HepG2 (cell line): ENCODE data around the gene GNB3. TPM values are rescaled to one million over a fixed set of nuclear protein-coding genes. Genes with fewer than 3 reads are reported as not detected.

Experiments used
- ATF4 ChIP-seq, 2 experiments: fragments of 450-650 bp in 1 of 2; sonication (generic) in 1 of 2; formaldehyde crosslinking; IDR thresholded peaks; 2 replicates each; pipeline versions ENCODE4 v1.5.0 to v1.8.0; 2020 to 2022; ENCODE audit warnings: mild to moderate bottlenecking in 1 of 2, missing genetic modification reagents in 1 of 2
- DDIT3 ChIP-seq: sonication (generic); formaldehyde crosslinking; IDR thresholded peaks from 2 replicates; pipeline ENCODE4 v1.4.0; 2020; ENCODE audit warnings: mild to moderate bottlenecking, missing genetic modification reagents
- HMG20B ChIP-seq: conservative IDR thresholded peaks from 2 replicates; pipeline ENCODE4 v1.6.1; 2016; ENCODE audit warnings: missing genetic modification reagents, missing compliant biosample characterization
- MAZ ChIP-seq, 2 experiments: sonication (generic) in 1 of 2; formaldehyde crosslinking in 1 of 2; IDR thresholded peaks; 2 replicates each; pipeline versions ENCODE4 v1.5.0 to v1.6.1; 2012 to 2020; ENCODE audit warnings: low read depth in 2 of 2, mild to moderate bottlenecking in 2 of 2, borderline replicate concordance in 1 of 2, improper control_type of control experiment in 1 of 2, low read length in 1 of 2, missing genetic modification reagents in 1 of 2, moderate library complexity in 1 of 2
- NCOR1 ChIP-seq: fragments of 200-600 bp; sonication (generic); IDR thresholded peaks from 2 replicates; pipeline ENCODE4 v1.7.0; 2017; ENCODE audit warnings: antibody characterized with exemption, low read length, borderline replicate concordance
- PHF5A ChIP-seq: IDR thresholded peaks from one replicate; pipeline ENCODE4 v1.6.1; 2018; ENCODE audit warnings: low read depth, missing genetic modification reagents; ENCODE audit not compliant: unreplicated experiment
- POLR2AphosphoS2 ChIP-seq: IDR thresholded peaks from 2 replicates; pipeline ENCODE4 v1.6.1; 2011; ENCODE audit warnings: low read depth, low read length, improper control_type of control experiment
- REPIN1 ChIP-seq: sonication (generic); formaldehyde crosslinking; IDR thresholded peaks from 2 replicates; pipeline ENCODE4 v1.8.0; 2022; ENCODE audit warnings: missing genetic modification reagents, low read depth, mild to moderate bottlenecking, borderline replicate concordance
- REXO4 ChIP-seq: sonication (generic); formaldehyde crosslinking; IDR thresholded peaks from 2 replicates; pipeline ENCODE4 v1.8.0; 2022; ENCODE audit warnings: missing genetic modification reagents, mild to moderate bottlenecking, borderline replicate concordance
- SIX1 ChIP-seq: sonication (generic); formaldehyde crosslinking; IDR thresholded peaks from 2 replicates; pipeline ENCODE4 v1.4.0; 2020; ENCODE audit warnings: missing genetic modification reagents, borderline replicate concordance
- TAF15 ChIP-seq: fragments of 200-400 bp; formaldehyde crosslinking; IDR thresholded peaks from one replicate; pipeline ENCODE4 v1.6.1; 2018; ENCODE audit warnings: mild to moderate bottlenecking, low read depth, low read length; ENCODE audit not compliant: poor library complexity, severe bottlenecking
- ZNF225 ChIP-seq: sonication (generic); formaldehyde crosslinking; IDR thresholded peaks from 2 replicates; pipeline ENCODE4 v1.4.0; 2020; ENCODE audit warnings: mild to moderate bottlenecking, missing genetic modification reagents
- ZNF501 ChIP-seq: sonication (generic); formaldehyde crosslinking; IDR thresholded peaks from 2 replicates; pipeline ENCODE4 v1.5.1; 2020; ENCODE audit warnings: mild to moderate bottlenecking, moderate library complexity, missing genetic modification reagents
- ZNF629 ChIP-seq: sonication (generic); formaldehyde crosslinking; conservative IDR thresholded peaks from 2 replicates; pipeline ENCODE4 v1.5.0; 2020; ENCODE audit warnings: missing genetic modification reagents
- ZNF652 ChIP-seq: IDR thresholded peaks from 2 replicates; pipeline ENCODE4 v1.6.1; 2016; ENCODE audit warnings: low read depth, borderline replicate concordance
- ZNF710 ChIP-seq: sonication (generic); formaldehyde crosslinking; IDR thresholded peaks from 2 replicates; pipeline ENCODE4 v1.5.0; 2020; ENCODE audit warnings: mild to moderate bottlenecking, missing genetic modification reagents, borderline replicate concordance
- ZNF749 ChIP-seq: sonication (generic); formaldehyde crosslinking; IDR thresholded peaks from 2 replicates; pipeline ENCODE4 v1.8.0; 2022; ENCODE audit warnings: mild to moderate bottlenecking, missing genetic modification reagents, moderate library complexity, borderline replicate concordance
- ZNF883 ChIP-seq: sonication (generic); formaldehyde crosslinking; IDR thresholded peaks from 2 replicates; pipeline ENCODE4 v1.5.1; 2020; ENCODE audit warnings: mild to moderate bottlenecking, missing genetic modification reagents; ENCODE audit errors: not compliant biosample characterization
- ZZZ3 ChIP-seq: sonication (generic); formaldehyde crosslinking; IDR thresholded peaks from 2 replicates; pipeline ENCODE4 v1.4.0; 2020; ENCODE audit warnings: missing genetic modification reagents, mild to moderate bottlenecking, borderline replicate concordance
- polyA plus RNA-seq, 8 experiments: library from polyadenylated mRNA; depleted of rRNA in 3 of 8; stranded (reverse) in 7 of 8; unstranded in 1 of 8; fragments of >200 nt; fragmentation: Illumina TruSeq in 4 of 8; extraction: Trizol in 4 of 8; gene quantifications; 2 replicates each; pipeline versions ENCODE4 v1.2.1 to v1.2.3, GENCODE V29; 2011 to 2016; ENCODE audit warnings: low read depth in 4 of 8, missing spikeins in 1 of 8, mixed read lengths in 1 of 8; ENCODE audit not compliant: insufficient read depth in 1 of 8
- total RNA-seq, 5 experiments: library from RNA; depleted of rRNA; stranded (reverse); fragments of >200 nt; fragmentation: Illumina TruSeq; extraction: Trizol; gene quantifications; 2 replicates each; pipeline ENCODE4 v1.2.3, GENCODE V29; 2016; ENCODE audit warnings: low read depth in 1 of 5
- TF ChIP-seq, protein P1 (sequence below): sonication (generic); formaldehyde crosslinking; IDR thresholded peaks from 2 replicates; pipeline ENCODE4 v1.4.0; 2020; ENCODE audit warnings: missing genetic modification reagents
- TF ChIP-seq, protein P2 (sequence below): IDR thresholded peaks from 2 replicates; pipeline ENCODE4 v1.6.1; 2018; ENCODE audit warnings: missing genetic modification reagents, mild to moderate bottlenecking, missing compliant biosample characterization
- TF ChIP-seq, protein P3 (sequence below): sonication (generic); formaldehyde crosslinking; IDR thresholded peaks from 2 replicates; pipeline ENCODE4 v1.4.0; 2020; ENCODE audit warnings: low read depth, mild to moderate bottlenecking, missing genetic modification reagents

GNB3 gene
- total and polyA plus RNA-seq, 2 of the 13 experiments (the other 11 are each of a cell fraction or from before 2014, with no cell fraction given) = 1.3 to 3.6 TPM

GRCh38 chr12:6866920-6867412 is 26.2 kb downstream of the GNB3 start (continued):
- TF ChIP-seq REXO4 = no peak
- TF ChIP-seq REPIN1 (CRISPR knock-in tag) = no peak
- TF ChIP-seq PHF5A (CRISPR knock-in tag) = no peak
- no peak for TF ChIP-seq DDIT3
- no peak for TF ChIP-seq HMG20B
- no peak for TF ChIP-seq POLR2AphosphoS2
- TF ChIP-seq ATF4 (CRISPR knock-in tag; IDR thresholded peaks at IDR 0.05) = no peak
- TF ChIP-seq NCOR1 = no peak
- no peak for TF ChIP-seq SIX1 (CRISPR knock-in tag)
- peak; percentile 17 for TF ChIP-seq ZNF883 (CRISPR knock-in tag)
- no peak for TF ChIP-seq ZNF629 (CRISPR knock-in tag)
- TF ChIP-seq, protein P1, sequence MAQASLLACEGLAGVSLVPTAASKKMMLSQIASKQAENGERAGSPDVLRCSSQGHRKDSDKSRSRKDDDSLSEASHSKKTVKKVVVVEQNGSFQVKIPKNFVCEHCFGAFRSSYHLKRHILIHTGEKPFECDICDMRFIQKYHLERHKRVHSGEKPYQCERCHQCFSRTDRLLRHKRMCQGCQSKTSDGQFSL (CRISPR knock-in tag) = 0 out of 2 replicates have a peak, but pooled peaks have one; percentile 52
- TF ChIP-seq ZNF749 (CRISPR knock-in tag) = no peak
- no peak for TF ChIP-seq ZNF652
- no peak for TF ChIP-seq ZNF710 (CRISPR knock-in tag)
- TF ChIP-seq, protein P2, sequence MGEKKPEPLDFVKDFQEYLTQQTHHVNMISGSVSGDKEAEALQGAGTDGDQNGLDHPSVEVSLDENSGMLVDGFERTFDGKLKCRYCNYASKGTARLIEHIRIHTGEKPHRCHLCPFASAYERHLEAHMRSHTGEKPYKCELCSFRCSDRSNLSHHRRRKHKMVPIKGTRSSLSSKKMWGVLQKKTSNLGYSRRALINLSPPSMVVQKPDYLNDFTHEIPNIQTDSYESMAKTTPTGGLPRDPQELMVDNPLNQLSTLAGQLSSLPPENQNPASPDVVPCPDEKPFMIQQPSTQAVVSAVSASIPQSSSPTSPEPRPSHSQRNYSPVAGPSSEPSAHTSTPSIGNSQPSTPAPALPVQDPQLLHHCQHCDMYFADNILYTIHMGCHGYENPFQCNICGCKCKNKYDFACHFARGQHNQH = no peak; the same call in 1 of the 2 replicates
- no peak for TF ChIP-seq ZNF501 (CRISPR knock-in tag)
- no peak for TF ChIP-seq ZZZ3 (CRISPR knock-in tag)
- no peak for TF ChIP-seq ZNF225
- TF ChIP-seq, protein P3, sequence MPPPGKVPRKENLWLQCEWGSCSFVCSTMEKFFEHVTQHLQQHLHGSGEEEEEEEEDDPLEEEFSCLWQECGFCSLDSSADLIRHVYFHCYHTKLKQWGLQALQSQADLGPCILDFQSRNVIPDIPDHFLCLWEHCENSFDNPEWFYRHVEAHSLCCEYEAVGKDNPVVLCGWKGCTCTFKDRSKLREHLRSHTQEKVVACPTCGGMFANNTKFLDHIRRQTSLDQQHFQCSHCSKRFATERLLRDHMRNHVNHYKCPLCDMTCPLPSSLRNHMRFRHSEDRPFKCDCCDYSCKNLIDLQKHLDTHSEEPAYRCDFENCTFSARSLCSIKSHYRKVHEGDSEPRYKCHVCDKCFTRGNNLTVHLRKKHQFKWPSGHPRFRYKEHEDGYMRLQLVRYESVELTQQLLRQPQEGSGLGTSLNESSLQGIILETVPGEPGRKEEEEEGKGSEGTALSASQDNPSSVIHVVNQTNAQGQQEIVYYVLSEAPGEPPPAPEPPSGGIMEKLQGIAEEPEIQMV (CRISPR knock-in tag) = no peak
- TF ChIP-seq TAF15 = no peak
- no peak for TF ChIP-seq MAZ (IDR thresholded peaks at IDR 0.05; ENCODE audit: borderline replicate concordance, low read depth, low read length)
- TF ChIP-seq MAZ (CRISPR knock-in tag; IDR thresholded peaks at IDR 0.05; ENCODE audit: low read depth) = no peak; the same call in 1 of the 2 replicates
